HCT116 (cell line): Measurements from ENCODE around the gene SMYD3. TPM values are rescaled to one million over a fixed set of nuclear protein-coding genes. Genes with fewer than 3 reads are reported as not detected.

Source experiments
- ATAC-seq: fragments of 200-7000 bp; cut with Tn5 transposase; 2 replicates; pipeline ENCODE4 v1.9.1; 2020; ENCODE audit warnings: mild to moderate bottlenecking, moderate library complexity
- BruUV-seq: library from RNA; stranded (reverse); fragments of 400-500 nt; replicated peaks from 2 replicates; lab custom pipeline; 2021; lab: Mats Ljungman, UMichigan
- CTCF ChIA-PET: fragments of 300-600 bp; sonication (Branson Sonifier 250); formaldehyde crosslinking; loops from one replicate; lab custom pipeline; 2021; ENCODE audit warnings: antibody characterized with exemption; lab: Charles Lee
- POLR2A ChIA-PET: fragments of 300-600, 350-600 bp; sonication (Branson Sonifier 250); formaldehyde crosslinking; loops from one replicate; lab custom pipeline; 2021; ENCODE audit warnings: antibody characterized with exemption; lab: Charles Lee
- RAD21 ChIA-PET, 2 experiments: fragments of 300-600 bp; sonication (Branson Sonifier 250); formaldehyde crosslinking; loops; one replicate each; lab custom pipeline; 2023; ENCODE audit warnings: low total read pairs in 2 of 2; ENCODE audit not compliant: uncharacterized antibody in 2 of 2, unreplicated experiment in 2 of 2, low non-redundant PET in 1 of 2; lab: Charles Lee
- DNase-seq: peaks from one replicate; pipeline ENCODE4 v3.0.0-alpha.2; 2010; ENCODE audit warnings: low read depth, low spot score
- H2AFZ ChIP-seq: fragments of 200-600 bp; shearing (Covaris generic), sonication (generic); 2 replicates; pipeline ENCODE4 v1.6.1; 2017; ENCODE audit warnings: low read depth, mixed run types, mixed read lengths, antibody characterized with exemption, low read length; ENCODE audit not compliant: poor library complexity, severe bottlenecking
- H3K27ac ChIP-seq: 2 replicates; pipeline ENCODE4 v1.5.1; 2012; ENCODE audit warnings: low read depth, low read length
- H3K27me3 ChIP-seq: fragments of 200-600 bp; sonication (generic); 2 replicates; pipeline ENCODE4 v1.6.1; 2016; ENCODE audit warnings: mixed run types, low read length, mixed read lengths; ENCODE audit not compliant: insufficient read depth
- H3K36me3 ChIP-seq, 2 experiments: fragments of 200-500 bp in 1 of 2; fragments of 200-600 bp in 1 of 2; sonication (Bioruptor generic) in 1 of 2; sonication (generic) in 1 of 2; 2 replicates each; pipeline versions ENCODE4 v1.5.1 to v1.6.1; 2014 to 2016; ENCODE audit warnings: low read length in 2 of 2, inconsistent platforms in 1 of 2, mixed read lengths in 1 of 2, mixed run types in 1 of 2; ENCODE audit not compliant: insufficient read depth in 2 of 2, control insufficient read depth in 1 of 2
- H3K4me1 ChIP-seq, 2 experiments: fragments of 200-600 bp in 1 of 2; sonication (generic) in 1 of 2; 2 replicates each; pipeline versions ENCODE4 v1.5.1 to v1.6.1; 2012 to 2017; ENCODE audit warnings: low read length in 2 of 2, inconsistent platforms in 1 of 2, mild to moderate bottlenecking in 1 of 2, mixed read lengths in 1 of 2, mixed run types in 1 of 2, moderate library complexity in 1 of 2; ENCODE audit not compliant: insufficient read depth in 2 of 2, control insufficient read depth in 1 of 2
- H3K4me2 ChIP-seq: fragments of 200-600 bp; sonication (generic); 2 replicates; pipeline ENCODE4 v1.6.1; 2017; ENCODE audit warnings: mixed run types, low read length, mixed read lengths
- H3K4me3 ChIP-seq, 2 experiments: fragments of 200-600 bp in 1 of 2; sonication (generic) in 1 of 2; replicated peaks in 1 of 2; 2 replicates each; pipeline ENCODE4 v1.5.1; 2011 to 2016; ENCODE audit warnings: low read length in 2 of 2, control low read depth in 1 of 2, low read depth in 1 of 2, mild to moderate bottlenecking in 1 of 2, mixed read lengths in 1 of 2, mixed run types in 1 of 2
- H3K79me2 ChIP-seq: fragments of 200-600 bp; sonication (generic); 2 replicates; pipeline ENCODE4 v1.6.1; 2017; ENCODE audit warnings: mild to moderate bottlenecking, mixed run types, low read length, moderate library complexity, mixed read lengths; ENCODE audit not compliant: insufficient read depth
- H3K9ac ChIP-seq: fragments of 200-600 bp; sonication (generic); 2 replicates; pipeline ENCODE4 v1.6.1; 2016; ENCODE audit warnings: low read length, mixed read lengths
- H3K9me2 ChIP-seq: fragments of 200-600 bp; sonication (generic), shearing (Covaris generic); 2 replicates; pipeline ENCODE4 v1.6.1; 2017; ENCODE audit warnings: mixed run types, mild to moderate bottlenecking, moderate library complexity; ENCODE audit not compliant: insufficient read depth
- H3K9me3 ChIP-seq, 2 experiments: fragments of 200-500 bp in 1 of 2; fragments of 200-600 bp in 1 of 2; sonication (Bioruptor generic) in 1 of 2; sonication (generic) in 1 of 2; 2 replicates each; pipeline ENCODE4 v1.6.1; 2014 to 2017; ENCODE audit warnings: low read length in 2 of 2, mixed read lengths in 2 of 2, inconsistent platforms in 1 of 2, low read depth in 1 of 2, mild to moderate bottlenecking in 1 of 2, mixed run types in 1 of 2, moderate library complexity in 1 of 2; ENCODE audit not compliant: control insufficient read depth in 1 of 2, insufficient read depth in 1 of 2
- H4K20me1 ChIP-seq: fragments of 200-600 bp; sonication (generic), shearing (Covaris generic); 2 replicates; pipeline ENCODE4 v1.6.1; 2017; ENCODE audit warnings: mixed run types, mild to moderate bottlenecking, moderate library complexity; ENCODE audit not compliant: insufficient read depth
- CBX3 ChIP-seq: IDR thresholded peaks from 2 replicates; pipeline ENCODE4 v1.6.1; 2012; ENCODE audit warnings: low read depth
- CEBPB ChIP-seq: IDR thresholded peaks from 2 replicates; pipeline ENCODE4 v1.6.1; 2012; ENCODE audit warnings: low read depth
- EZH2 ChIP-seq: fragments of 200-600 bp; sonication (generic); IDR thresholded peaks from 2 replicates; pipeline ENCODE4 v1.6.1; 2017; ENCODE audit warnings: antibody characterized with exemption, mixed run types
- EZH2phosphoT487 ChIP-seq: fragments of 200-600 bp; IDR thresholded peaks from 2 replicates; pipeline ENCODE4 v1.6.1; 2018; ENCODE audit warnings: antibody characterized with exemption, borderline replicate concordance
- JUND ChIP-seq: IDR thresholded peaks from 2 replicates; pipeline ENCODE4 v1.6.1; 2012
- MAX ChIP-seq: IDR thresholded peaks from 2 replicates; pipeline ENCODE4 v1.6.1; 2012
- POLR2AphosphoS5 ChIP-seq: IDR thresholded peaks from 2 replicates; pipeline ENCODE4 v1.6.1; 2011; ENCODE audit warnings: mild to moderate bottlenecking, low read depth, low read length, moderate library complexity
- RAD21 ChIP-seq: IDR thresholded peaks from 2 replicates; pipeline ENCODE4 v1.6.1; 2012; ENCODE audit warnings: low read depth, mild to moderate bottlenecking
- TCF7L2 ChIP-seq: IDR thresholded peaks from 2 replicates; pipeline ENCODE4 v1.7.0; 2011; ENCODE audit warnings: borderline replicate concordance, inconsistent platforms; ENCODE audit not compliant: insufficient read depth, insufficient read length; ENCODE audit errors: extremely low read depth
- ZFX ChIP-seq: fragments of 450-650 bp; IDR thresholded peaks from 2 replicates; pipeline ENCODE4 v1.6.1; 2017
- ZNF274 ChIP-seq: fragments of 200-500 bp; sonication (Bioruptor generic); IDR thresholded peaks from 2 replicates; pipeline ENCODE4 v1.6.1; 2014; ENCODE audit warnings: mild to moderate bottlenecking, low read depth, low read length, inconsistent platforms
- intact Hi-C: fragments of 100-400 bp; cut with micrococcal nuclease; formaldehyde crosslinking; loops from 2 replicates; pipeline ENCODE4 v1.10.0; 2022
- total RNA-seq: library from RNA; stranded (reverse); gene quantifications from one replicate; pipeline ENCODE4 v1.2.1, GENCODE V29; 2021; ENCODE audit not compliant: unreplicated experiment
- TF ChIP-seq, protein P1 (sequence below): IDR thresholded peaks from 2 replicates; pipeline ENCODE4 v1.6.1; 2012; ENCODE audit warnings: low read depth

Gene SMYD3
- total RNA-seq, 1 experiment from 2014 or later, result 33.6 TPM

DNA sequence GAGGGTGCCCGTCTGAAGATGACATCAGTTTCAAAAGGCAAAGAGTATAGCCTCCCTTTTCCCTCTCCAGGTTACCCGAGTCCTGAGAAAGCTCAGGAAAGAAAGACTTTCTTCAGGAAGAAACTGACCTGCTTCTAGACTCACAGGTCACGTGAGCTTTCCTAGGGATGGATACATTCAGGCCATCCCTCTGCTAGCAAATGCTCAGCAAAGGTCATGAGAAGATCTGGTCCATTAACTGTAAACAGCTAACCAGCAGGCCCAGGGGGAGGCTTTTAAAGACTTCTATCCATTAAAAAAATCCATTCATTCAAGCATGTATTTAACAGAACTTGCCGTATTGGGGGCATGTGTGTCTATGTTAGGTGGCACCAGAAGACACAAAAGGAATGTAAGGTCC is 746.8 kb downstream of the SMYD3 start (continued):
- TF ChIP-seq CEBPB (no peak), POLR2AphosphoS5 (no peak)
- TF ChIP-seq, protein P1, sequence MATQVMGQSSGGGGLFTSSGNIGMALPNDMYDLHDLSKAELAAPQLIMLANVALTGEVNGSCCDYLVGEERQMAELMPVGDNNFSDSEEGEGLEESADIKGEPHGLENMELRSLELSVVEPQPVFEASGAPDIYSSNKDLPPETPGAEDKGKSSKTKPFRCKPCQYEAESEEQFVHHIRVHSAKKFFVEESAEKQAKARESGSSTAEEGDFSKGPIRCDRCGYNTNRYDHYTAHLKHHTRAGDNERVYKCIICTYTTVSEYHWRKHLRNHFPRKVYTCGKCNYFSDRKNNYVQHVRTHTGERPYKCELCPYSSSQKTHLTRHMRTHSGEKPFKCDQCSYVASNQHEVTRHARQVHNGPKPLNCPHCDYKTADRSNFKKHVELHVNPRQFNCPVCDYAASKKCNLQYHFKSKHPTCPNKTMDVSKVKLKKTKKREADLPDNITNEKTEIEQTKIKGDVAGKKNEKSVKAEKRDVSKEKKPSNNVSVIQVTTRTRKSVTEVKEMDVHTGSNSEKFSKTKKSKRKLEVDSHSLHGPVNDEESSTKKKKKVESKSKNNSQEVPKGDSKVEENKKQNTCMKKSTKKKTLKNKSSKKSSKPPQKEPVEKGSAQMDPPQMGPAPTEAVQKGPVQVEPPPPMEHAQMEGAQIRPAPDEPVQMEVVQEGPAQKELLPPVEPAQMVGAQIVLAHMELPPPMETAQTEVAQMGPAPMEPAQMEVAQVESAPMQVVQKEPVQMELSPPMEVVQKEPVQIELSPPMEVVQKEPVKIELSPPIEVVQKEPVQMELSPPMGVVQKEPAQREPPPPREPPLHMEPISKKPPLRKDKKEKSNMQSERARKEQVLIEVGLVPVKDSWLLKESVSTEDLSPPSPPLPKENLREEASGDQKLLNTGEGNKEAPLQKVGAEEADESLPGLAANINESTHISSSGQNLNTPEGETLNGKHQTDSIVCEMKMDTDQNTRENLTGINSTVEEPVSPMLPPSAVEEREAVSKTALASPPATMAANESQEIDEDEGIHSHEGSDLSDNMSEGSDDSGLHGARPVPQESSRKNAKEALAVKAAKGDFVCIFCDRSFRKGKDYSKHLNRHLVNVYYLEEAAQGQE, result no peak

- H3K9me2 ChIP-seq, result no peaks in the 10 kb centered on the region
- no peak overlapping the region for H3K4me3 ChIP-seq
- H3K4me1 ChIP-seq, result no peaks in the 10 kb centered on the region
- intact Hi-C loops, result no loop called here
- no peak overlapping the region for H2AFZ ChIP-seq
- BruUV-seq, result no TSS peak
- no peak for ATAC-seq
- no peak for DNase-seq
- RAD21 ChIA-PET, result no interaction called here
- POLR2A ChIA-PET, result no interaction called here
- H3K4me2 ChIP-seq, result no peak overlapping the region
- H3K79me2 ChIP-seq, result no peaks in the 10 kb centered on the region
- H3K9ac ChIP-seq, result no peak overlapping the region
- CTCF ChIA-PET, result interaction anchor here (1.0 kb wide), 1 partner anchor 134 kb away, joined by 3 read pairs; no protein-coding TSS in a partner anchor
- H4K20me1 ChIP-seq, result no peaks in the 10 kb centered on the region
- no peaks in the 10 kb centered on the region for H3K27me3 ChIP-seq
- no peak overlapping the region for H3K27ac ChIP-seq
- no peak for TF ChIP-seq ZFX
- TF ChIP-seq JUND, result no peak
- no peak for TF ChIP-seq TCF7L2
- no peak for TF ChIP-seq EZH2
- no peak for TF ChIP-seq CEBPB
- TF ChIP-seq RAD21, result no peak
- no peak for TF ChIP-seq CBX3
- no peak for TF ChIP-seq ZNF274
- no peak for TF ChIP-seq MAX
- TF ChIP-seq EZH2phosphoT487, result no peak
- H3K9me3 ChIP-seq, result no peaks in the 10 kb centered on the region
- no peaks in the 10 kb centered on the region for H3K36me3 ChIP-seq
These were observed 752.6 kb downstream of the SMYD3 start for GRCh38 chr1:245754463-245754961.
